AG04450 (cell line): ENCODE data around the gene ADAD2. TPM values are rescaled to one million over a fixed set of nuclear protein-coding genes. Genes with fewer than 3 reads are reported as not detected.

Experiments used
- CTCF ChIA-PET: fragments of 300-600, 350-600 bp; formaldehyde crosslinking; extraction: SDS; loops from one replicate; lab custom pipeline; 2022; ENCODE audit warnings: antibody characterized with exemption, inconsistent platforms; lab: Charles Lee
- POLR2A ChIA-PET: fragments of 350-600 bp; formaldehyde crosslinking; extraction: SDS; loops from one replicate; lab custom pipeline; 2021; ENCODE audit warnings: antibody characterized with exemption, inconsistent platforms; lab: Yijun Ruan, JAX
- DNase-seq: peaks from one replicate; pipeline ENCODE4 v3.0.0-alpha.2; 2011; ENCODE audit warnings: low read depth, low spot score
- H3K27ac ChIP-seq: one replicate; pipeline ENCODE4 v1.5.1; 2012; ENCODE audit warnings: low read depth, low read length, control low read depth
- H3K27me3 ChIP-seq: one replicate; pipeline ENCODE4 v1.6.0; 2012; ENCODE audit warnings: low read length; ENCODE audit not compliant: control insufficient read depth, insufficient read depth
- H3K4me3 ChIP-seq: 2 replicates; pipeline ENCODE4 v1.5.1; 2011; ENCODE audit warnings: mild to moderate bottlenecking, low read depth, low read length, control low read depth
- H3K9me3 ChIP-seq: 2 replicates; pipeline ENCODE4 v1.5.1; 2012; ENCODE audit warnings: low read length; ENCODE audit not compliant: control insufficient read depth, insufficient read depth
- polyA minus RNA-seq: library from RNA; depleted of rRNA, polyadenylated mRNA; stranded (reverse); fragments of >200 nt; gene quantifications from 2 replicates; pipeline ENCODE4 v1.2.3, GENCODE V29; 2011; rRNA and poly(A)+ RNA removed
- polyA plus RNA-seq: library from polyadenylated mRNA; depleted of rRNA; stranded (reverse); fragments of >200 nt; gene quantifications from 2 replicates; pipeline ENCODE4 v1.2.3, GENCODE V29; 2011; rRNA removed
- TF ChIP-seq, protein P1 (sequence below): IDR thresholded peaks from 2 replicates; pipeline ENCODE4 v1.5.1; 2011; ENCODE audit warnings: low read depth, low read length, control low read depth, inconsistent platforms

Gene ADAD2
- polyA plus RNA-seq (not detected in 2 replicates), polyA minus RNA-seq (not detected in 2 replicates)

GRCh38 chr16:84190731-84191388, at the start of gene ADAD2:
TSS of gene ADAD2 (plus strand) at chr16:84191157. CDS start at chr16:84191231, 74 bp downstream.
- Histone ChIP-seq H3K9me3 (no peaks in the 10 kb centered on the region; the same call in 1 of the 2 replicates), H3K27me3 (peaks cover 12% of the 10 kb centered on the region)

DNA sequence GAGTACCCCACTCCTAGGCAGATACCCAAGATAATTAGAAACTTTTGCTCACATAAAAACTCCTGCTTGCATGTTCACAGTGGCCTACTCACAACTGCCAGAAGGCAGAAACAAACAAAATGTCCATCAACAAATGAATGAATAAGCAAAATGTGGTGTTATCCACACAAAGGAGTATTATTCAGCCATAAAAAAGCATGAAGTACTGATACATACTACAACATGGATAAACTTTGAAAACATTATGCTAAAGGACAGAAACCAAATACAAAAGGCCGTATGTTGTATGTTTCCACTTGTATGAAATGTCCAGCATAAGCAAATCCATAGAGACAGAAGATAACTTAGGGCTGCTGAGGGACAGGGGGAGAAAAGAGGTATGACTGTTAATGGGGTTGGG, 47.9 kb upstream of the ADAD2 start:
- TF ChIP-seq, protein P1, sequence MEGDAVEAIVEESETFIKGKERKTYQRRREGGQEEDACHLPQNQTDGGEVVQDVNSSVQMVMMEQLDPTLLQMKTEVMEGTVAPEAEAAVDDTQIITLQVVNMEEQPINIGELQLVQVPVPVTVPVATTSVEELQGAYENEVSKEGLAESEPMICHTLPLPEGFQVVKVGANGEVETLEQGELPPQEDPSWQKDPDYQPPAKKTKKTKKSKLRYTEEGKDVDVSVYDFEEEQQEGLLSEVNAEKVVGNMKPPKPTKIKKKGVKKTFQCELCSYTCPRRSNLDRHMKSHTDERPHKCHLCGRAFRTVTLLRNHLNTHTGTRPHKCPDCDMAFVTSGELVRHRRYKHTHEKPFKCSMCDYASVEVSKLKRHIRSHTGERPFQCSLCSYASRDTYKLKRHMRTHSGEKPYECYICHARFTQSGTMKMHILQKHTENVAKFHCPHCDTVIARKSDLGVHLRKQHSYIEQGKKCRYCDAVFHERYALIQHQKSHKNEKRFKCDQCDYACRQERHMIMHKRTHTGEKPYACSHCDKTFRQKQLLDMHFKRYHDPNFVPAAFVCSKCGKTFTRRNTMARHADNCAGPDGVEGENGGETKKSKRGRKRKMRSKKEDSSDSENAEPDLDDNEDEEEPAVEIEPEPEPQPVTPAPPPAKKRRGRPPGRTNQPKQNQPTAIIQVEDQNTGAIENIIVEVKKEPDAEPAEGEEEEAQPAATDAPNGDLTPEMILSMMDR: no peak
- DNase-seq: no peak
- POLR2A ChIA-PET: no interaction called here
- CTCF ChIA-PET: interaction anchor here (0.9 kb wide), 1 partner anchor 11 kb away, joined by 3 read pairs; no protein-coding TSS in a partner anchor
- Histone ChIP-seq H3K9me3 (no peaks in the 10 kb centered on the region; the same call in 1 of the 2 replicates), H3K27me3 (peaks cover 7% of the 10 kb centered on the region), H3K4me3 (no peak overlapping the region), H3K27ac (no peak overlapping the region)

More at GRCh38 chr16:84190731-84191388, at the start of gene ADAD2:
- no peak within 1 kb of the TSS for H3K4me3 ChIP-seq
- ChIA-PET POLR2A (no interaction called here), CTCF (no interaction called here)
- TF ChIP-seq, protein P1: no peak
- no peak within 1 kb of the TSS for H3K27ac ChIP-seq
- no peak for DNase-seq

DNA sequence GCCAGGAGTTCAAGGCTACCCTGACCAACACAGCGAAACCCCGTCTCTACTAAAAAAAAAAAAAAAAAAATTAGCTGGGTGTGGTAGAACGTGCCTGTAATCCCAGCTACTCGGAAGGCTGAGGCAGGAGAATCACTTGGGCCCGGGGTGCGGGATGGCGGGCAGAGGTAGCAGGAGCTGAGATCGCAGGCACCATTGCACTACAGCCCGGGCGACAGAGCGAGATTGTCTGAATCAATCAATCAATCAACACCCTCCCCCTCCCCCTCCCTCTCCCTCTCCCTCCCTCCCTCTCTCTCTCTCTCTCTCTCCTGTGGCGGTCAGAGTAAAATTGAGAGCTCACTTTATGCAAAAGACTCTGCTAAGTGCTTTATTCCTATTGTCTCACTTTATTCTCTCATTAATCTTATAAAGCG, 47.2 kb upstream of the ADAD2 start:
- no peak for DNase-seq
- Histone ChIP-seq H3K9me3 (no peaks in the 10 kb centered on the region; the same call in 1 of the 2 replicates), H3K27ac (no peak overlapping the region), H3K27me3 (peaks cover 7% of the 10 kb centered on the region), H3K4me3 (peak overlapping the region; percentile 80)
- CTCF ChIA-PET: interaction anchor here (0.6 to 1.0 kb wide), 4 partner anchors 10 to 345 kb away, joined by 3 to 6 read pairs (median 4); partner anchors contain the start of gene TAF1C
- TF ChIP-seq, protein P1: no peak
- POLR2A ChIA-PET: no interaction called here

DNA sequence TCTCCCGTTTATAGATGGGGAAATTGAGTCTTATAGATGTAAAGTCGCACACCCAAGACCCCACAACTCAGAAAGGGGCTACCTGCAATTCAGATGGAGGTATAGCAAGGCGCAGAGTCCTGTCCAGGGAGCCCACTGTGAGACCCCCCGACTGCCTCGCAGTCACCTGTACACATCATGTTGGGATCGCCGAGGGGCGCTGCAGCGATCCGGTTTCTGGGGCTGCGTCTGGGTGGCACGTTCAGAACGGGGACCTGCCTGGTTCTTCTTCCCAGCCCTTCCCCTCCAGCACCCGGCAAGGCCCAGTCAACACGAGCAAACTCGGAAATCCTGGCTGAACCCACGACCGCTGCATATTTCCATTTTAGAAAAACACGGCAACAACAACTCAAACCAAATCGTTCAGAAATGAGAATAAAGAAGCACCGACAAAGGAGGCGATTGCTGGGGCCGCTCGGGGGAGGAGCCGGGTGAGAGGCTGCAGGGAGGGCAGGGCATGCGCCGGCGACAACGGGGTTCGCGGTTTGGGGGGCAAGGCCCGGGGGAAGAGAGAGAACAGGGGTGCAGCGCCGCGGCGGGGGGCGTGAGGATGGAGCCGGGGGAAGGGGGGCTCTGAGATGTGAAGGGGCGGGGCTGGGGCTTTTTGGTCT, 46.6 kb upstream of the ADAD2 start:
- Histone ChIP-seq H3K9me3 (no peaks in the 10 kb centered on the region; the same call in 1 of the 2 replicates), H3K27ac (no peak overlapping the region)
- POLR2A ChIA-PET: interaction anchor here (1.2 kb wide), 1 partner anchor 28 kb away, joined by 6 read pairs; the partner anchor contains the start of gene MBTPS1

More for the DNA sequence above, 46.6 kb upstream of the ADAD2 start:
- H3K27me3 ChIP-seq: peaks cover 7% of the 10 kb centered on the region
- CTCF ChIA-PET: interaction anchor here (0.6 to 1.0 kb wide), 4 partner anchors 10 to 344 kb away, joined by 3 to 6 read pairs (median 4); partner anchors contain the start of gene TAF1C
- peak overlapping the region; percentile 80 for H3K4me3 ChIP-seq
- TF ChIP-seq, protein P1: 0 out of 2 replicates have a peak, but pooled peaks have one; percentile 5
- no peak for DNase-seq
